ENCODE data around the gene FAM83G.
"Not testable (repeated sequence)": the region's sequence is repeated elsewhere in the genome, so short reads cannot be mapped to it uniquely, and the experiment has no call there.

FAM83G gene

DNA sequence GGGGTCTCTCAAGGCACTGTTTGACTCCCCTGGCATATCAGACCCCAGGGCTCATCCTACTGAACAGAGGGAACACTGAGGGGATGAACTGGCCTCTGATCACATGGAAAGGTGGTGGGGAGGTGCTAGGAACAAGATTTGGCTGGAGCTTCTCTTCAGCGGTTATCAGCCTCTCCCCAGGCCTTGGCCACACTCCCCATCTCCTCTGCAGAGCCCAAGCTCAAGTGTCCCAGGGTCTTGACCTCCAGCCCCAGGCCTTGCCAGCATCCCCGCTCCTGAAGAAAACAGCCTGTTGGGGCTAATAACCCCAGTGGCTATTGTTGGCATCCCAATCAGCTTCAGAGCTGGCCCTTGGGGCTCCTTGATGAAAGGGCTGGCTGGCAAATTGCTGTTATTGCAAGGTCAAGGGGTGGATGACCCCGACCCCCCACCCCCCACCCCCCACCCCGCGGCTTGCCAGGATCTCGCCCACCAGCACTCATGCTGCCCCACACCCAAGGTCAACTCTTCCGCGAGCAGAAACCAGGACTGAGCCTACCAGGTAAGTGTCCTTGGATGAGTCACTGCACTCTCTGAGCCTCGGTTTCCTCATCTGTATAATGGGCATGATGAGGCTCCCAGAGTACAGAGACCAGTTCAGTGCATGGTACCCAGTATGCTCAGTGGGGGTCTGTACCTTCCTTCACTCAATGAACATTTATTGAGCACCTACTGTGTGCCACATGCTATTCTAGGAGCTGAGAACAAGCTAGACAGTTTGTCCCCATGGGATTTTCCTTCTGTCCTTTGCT is 18.8 kb upstream of the FAM83G start:
- in situ Hi-C loops (cut with MboI; ENCODE audit: low sequenced_read_pairs) = no loop called here

DNA sequence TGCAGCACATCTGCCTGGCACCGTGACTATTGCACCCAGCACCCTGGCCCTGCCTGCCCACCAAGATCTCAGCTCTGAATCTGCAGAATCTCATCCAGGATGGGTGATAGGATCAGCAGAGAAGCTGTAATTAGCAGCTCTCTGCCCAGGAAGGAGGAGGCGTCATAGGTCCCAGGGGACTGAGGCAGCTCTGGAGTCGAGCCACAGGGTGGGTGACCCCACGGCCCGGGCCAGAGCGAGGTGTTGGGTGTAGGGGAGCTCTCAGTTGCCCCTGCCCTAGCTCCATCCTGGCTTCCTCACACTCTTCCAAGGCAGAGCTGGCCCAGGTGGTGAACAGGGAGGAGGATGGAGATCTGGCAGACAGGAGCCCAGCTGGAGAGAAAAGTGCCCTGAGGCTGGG is 18.2 kb upstream of the FAM83G start:
- in situ Hi-C loops (cut with MboI; ENCODE audit: low sequenced_read_pairs) = no loop called here

DNA sequence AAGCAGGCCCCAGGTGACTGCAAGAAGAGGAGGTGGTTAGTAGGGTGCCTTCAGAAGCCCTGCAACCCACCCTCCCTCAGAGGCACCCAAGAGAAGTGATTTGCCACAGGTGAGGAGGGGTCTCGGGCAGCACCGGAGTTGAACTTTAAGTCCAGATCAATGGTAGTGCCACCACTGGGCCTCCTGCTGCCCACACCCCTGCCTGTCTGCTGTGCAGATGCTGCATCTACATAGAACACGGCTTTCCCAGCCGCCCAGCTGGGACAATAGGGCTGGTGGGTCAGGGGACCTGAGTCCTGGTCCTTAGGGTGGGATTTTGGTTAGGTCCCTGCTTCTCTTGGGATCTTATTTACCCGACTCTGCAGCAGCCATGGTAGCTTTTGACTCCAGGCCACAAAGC is 17.6 kb upstream of the FAM83G start:
- in situ Hi-C loops (cut with MboI; ENCODE audit: low sequenced_read_pairs) = no loop called here

DNA sequence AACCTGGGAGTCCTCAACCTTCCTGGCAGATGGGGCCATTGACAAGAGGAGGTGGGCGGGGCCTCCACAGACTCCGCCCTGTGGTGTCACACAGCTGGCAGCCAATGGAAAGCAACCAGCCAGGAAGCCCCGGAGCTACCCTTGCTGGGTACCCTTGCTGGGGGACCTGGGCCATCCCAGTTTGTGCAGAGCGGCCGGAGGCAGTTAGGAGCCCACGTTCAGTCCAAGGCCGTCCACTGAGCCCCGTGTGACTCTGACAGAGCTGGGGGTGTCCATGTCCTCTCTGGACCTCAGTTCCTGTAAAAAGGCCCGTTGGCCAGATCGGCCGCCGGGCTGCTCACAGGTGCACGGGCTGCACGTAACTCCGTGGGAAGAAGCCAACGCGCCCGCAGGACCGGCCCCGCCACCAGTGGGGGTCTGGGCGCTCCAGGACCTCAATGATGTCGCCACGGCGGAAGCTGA is 17.1 kb upstream of the FAM83G start:
- in situ Hi-C loops (cut with MboI; ENCODE audit: low sequenced_read_pairs) = no loop called here

DNA sequence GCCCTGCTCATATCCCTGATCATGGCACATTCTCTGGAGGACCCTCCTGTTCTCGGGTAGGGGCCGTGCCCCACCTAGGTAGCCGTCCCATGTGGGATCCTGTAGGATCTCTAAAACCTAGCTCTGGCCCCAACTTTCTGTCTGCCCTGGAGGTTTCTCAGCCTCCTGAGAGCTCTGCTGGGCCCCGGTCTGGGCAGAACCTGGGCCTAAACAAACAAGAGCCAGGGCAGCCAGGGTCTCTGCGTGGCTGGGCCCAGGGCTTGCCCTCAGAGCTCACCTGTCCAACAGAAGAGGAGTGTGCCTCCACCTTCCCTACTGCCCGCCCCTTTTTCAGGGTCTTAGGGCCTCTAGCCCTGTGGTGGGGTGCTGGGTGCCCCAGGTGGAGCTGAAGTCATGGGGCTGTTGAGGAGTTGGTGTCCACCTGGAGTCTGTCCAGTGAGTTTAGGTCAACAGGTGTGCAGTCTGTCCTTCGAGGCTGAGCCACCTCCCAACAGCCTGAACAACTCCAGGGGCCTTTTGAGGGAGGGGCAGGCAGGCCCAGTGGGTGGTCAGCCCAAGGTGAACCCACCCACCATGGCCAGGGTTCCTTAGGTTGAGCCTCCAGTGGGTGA is 16.6 kb upstream of the FAM83G start:
- in situ Hi-C loops (cut with MboI; ENCODE audit: low sequenced_read_pairs) = not testable (repeated sequence)

DNA sequence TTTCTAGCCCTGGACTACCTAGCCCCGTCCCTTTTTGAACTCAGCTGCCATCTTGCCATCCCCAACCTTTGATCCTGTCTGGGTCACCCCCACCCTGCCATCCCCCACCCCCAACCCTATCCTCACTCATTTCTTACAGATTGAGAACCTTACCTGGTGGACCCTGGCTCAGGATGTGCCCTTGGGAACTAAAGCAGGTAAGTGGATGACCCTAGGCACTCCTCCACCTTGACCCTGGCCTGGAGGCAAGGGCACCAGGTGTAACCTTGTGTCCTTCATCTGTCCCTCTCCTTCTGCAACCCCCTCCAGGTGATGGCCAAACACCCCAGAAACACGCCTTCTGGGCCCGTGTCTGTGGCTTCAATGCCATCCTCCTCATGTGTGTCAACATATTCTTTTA is 15.5 kb upstream of the FAM83G start:
- in situ Hi-C loops (cut with MboI; ENCODE audit: low sequenced_read_pairs) = no loop called here

DNA sequence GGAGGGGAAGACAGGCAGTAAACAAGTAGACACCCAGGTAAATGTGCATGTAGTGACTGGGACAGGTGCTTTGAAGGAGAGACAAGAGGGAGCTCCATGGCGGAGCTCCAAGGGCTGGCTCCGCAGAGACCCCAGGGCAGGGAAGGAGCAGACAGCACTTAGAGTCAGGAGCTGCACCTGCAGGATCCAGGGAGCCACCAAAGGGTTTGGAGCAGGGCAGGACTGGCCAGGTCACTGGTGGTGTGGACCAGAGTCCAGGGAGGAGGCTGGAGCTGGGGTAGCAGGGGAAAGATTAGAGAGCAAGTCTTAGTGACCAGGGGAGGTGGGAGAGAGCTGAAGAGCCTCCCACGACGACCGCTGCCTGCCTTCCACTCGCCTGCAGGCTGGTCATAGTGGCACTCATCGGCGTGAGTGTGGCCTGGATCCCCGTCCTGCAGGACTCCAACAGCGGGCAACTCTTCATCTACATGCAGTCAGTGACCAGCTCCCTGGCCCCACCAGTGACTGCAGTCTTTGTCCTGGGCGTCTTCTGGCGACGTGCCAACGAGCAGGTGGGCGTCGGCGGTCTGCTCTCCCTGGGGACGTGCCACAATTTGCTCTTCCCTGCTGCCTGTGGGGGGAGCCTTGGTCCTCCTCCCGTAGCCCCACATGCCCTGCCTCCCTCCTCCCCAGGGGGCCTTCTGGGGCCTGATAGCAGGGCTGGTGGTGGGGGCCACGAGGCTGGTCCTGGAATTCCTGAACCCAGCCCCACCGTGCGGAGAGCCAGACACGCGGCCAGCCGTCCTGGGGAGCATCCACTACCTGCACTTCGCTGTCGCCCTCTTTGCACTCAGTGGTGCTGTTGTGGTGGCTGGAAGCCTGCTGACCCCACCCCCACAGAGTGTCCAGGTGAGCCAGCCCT is 14.7 kb upstream of the FAM83G start:
- in situ Hi-C loops (cut with MboI; ENCODE audit: low sequenced_read_pairs) = no loop called here

DNA sequence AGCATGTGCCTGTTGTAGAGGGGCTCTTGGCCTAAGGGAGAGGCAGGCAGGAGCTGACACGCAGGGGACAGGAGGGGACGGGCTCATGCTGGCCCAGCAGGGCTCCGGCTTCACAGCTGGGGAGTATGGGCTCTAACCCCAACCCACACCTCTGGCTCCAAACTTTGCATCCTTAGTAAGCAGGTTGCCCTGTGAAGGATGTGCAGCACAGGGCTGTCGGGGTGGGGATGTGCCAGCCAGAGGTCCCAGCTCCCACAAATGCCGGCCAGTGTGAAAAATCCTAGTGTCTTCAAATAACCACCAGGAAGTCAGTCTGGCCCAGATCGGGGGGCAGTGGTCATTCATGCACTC is 14.0 kb upstream of the FAM83G start:
- in situ Hi-C loops (cut with MboI; ENCODE audit: low sequenced_read_pairs) = no loop called here

DNA sequence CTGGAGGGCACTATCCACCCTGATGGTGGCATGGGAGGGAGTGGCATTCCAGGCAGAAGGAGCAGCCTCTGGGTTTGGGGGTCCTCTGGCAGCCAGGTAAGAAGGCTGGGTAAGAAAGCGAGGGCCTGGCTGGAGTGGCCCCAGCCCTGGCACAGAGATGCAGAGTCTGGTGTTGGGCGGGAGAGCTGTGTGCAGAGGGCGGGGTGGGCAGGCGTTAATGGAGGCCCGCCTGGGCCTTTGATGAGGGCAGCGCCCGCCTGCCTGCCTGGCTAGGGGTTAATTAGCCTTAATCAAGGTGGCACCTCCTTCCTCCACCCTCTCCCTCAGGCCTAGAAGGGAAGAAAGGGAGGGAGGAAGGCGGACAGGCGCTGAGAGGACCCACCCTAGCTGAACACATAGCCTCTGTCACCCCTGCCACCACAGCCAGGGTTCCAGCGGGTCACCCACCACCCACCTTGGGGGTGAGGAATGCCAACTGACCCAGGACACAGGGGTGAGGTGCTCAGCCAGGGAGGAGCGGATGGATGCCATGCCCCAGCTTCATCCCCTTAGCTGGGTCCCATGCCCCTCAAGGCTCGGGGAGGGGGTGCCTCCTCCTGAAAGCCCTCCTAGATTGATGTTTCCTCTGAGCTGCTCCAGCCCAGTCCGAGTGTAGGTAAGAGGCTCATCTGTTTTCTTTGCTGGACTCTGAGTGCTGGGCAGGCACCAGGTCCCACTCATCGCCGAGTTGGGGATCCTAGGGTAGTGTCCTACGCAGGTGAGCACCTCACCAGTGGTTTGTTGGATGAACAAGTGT is 13.4 kb upstream of the FAM83G start:
- in situ Hi-C loops (cut with MboI; ENCODE audit: low sequenced_read_pairs) = no loop called here

DNA sequence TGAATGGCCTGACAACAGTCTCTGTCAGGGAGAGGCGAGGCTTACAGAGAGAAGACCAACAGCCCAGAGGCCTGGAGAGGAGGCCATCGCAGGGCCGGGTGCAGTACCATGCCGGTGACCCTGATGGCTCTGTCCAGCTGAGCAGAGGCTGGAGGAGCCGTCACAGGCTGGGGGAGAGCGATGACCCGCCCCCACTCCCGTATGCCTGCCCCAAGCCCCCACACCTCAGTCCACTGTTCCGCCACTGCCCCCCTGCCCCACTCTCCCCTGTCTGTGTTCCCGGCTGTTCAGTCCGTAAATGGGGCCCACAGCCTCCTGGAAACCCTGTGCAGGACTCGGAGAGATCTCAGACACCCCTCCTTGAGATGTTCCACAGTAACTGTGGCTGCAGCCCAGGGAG is 12.8 kb upstream of the FAM83G start:
- in situ Hi-C loops (cut with MboI; ENCODE audit: low sequenced_read_pairs) = no loop called here

DNA sequence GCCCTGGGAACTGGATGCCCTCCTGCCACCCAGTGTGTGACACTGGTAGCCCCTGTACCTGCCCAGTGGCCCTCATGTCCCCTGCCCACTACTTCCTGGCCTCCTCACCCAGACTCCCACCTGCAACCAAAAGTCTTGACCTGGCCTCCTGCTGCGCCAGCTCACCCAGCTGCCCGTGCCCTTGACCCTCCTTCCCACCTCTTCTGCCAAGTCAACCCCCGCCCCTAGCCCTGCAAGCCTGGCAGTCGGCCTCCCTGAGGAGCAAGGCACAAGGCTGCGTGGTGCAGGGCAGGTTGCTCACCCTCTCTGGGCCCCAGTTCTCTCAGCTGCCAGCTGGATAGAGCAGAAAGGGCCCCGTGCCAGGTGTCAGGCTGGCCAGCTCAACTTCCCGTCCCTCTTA is 12.3 kb upstream of the FAM83G start:
- in situ Hi-C loops (cut with MboI; ENCODE audit: low sequenced_read_pairs) = no loop called here

DNA sequence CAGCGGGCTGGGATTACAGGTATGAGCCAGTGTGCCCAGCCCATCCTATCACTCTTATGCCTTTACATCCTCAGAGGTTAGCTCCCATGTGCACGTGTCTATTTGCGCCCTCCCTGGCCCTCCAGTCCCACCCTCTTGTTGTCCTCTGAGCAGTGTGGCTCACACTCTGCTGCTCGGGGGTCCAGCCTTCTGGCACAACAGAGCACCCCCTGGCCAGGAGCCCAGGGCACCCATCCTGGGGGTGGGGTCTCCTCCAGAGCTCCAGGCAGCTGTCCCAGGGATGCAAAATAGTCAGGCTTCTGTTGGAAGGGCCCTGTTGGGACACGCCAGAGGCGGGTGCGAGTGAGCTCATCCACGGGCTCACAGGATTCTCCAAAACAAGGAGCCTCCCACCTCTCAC is 11.7 kb upstream of the FAM83G start:
- in situ Hi-C loops (cut with MboI; ENCODE audit: low sequenced_read_pairs) = no loop called here

DNA sequence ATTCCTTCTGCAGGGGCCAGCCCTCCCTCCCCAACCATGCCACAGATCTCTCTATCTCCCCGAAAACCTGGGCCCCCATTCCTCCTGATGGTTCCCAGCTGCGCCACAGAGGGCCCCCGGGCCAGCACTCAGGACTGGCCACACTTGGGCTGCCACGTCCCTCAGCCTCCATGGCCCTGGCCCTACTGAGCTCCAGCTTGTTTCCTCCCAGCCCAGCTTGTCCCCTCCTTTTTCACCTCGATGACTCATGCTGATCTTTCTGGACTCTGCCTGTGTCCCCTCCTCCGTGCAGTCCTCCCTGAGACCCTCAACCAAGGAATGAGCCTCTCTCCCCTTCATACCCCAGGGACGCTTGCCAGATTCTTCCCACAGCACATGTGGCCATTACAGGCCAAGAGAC is 10.9 kb upstream of the FAM83G start:
- in situ Hi-C loops (cut with MboI; ENCODE audit: low sequenced_read_pairs) = no loop called here

DNA sequence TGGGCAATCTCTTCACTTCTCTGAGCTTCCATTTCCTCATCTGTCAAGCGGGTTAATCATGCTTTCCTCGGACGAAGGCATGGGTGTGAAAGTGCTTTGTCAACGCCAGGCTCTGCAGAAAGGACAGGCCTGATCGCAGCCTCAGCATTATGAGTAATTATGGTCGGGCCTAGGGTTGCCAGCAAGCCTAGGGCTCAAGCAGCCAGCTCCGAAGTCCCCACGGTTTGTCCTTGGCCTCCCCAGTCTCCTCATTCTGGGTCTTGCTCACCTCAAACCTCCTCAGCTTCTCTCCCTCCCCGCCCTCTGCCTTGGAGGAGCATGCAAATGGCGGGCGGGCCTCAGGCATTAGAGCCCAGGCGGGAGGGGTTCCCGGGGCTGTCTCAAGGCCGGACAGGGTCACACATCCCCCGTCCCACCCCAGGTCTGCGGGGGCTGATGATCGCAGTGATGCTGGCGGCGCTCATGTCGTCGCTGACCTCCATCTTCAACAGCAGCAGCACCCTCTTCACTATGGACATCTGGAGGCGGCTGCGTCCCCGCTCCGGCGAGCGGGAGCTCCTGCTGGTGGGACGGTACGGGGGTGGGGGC is 10.2 kb upstream of the FAM83G start:
- in situ Hi-C loops (cut with MboI; ENCODE audit: low sequenced_read_pairs) = no loop called here

DNA sequence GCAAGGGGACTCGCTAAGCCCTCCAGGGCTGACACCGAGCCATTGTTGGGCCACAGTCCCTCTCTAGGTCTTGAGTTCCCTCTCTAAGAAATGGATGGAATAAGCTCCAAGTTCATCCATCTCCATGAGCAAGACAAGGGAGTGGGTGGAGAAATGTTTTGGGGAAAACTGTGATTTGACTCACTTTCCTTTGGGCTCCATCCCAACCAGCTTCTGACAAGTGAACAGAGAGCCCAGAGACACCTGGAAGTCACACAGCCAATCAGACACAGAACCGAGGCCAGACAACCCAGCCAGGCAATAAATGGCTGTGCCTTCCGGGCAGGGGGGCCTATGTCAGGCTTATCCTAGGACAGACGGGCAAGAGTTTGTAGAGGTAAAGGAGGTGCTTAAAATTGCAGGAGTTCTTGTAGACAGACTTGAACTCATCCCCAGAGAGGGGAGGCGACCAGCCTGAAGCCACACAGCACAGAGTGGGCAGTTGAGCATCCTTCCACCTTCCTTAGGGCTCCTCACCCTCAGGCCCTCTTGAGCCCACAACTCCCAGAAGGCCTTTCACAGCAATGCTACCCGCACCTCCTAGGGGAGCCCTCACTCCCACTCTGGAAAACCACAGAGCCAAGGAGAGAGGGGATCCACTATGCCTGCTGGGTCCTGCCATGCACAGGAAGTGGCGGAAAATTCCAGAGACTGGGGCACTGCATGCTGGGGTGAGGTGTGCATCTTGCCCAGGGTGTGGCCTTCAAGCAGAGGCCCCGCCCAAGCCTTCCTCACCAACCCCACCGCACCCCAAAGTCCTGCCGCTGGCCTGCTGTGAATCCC is 9.5 kb upstream of the FAM83G start:
- in situ Hi-C loops (cut with MboI; ENCODE audit: low sequenced_read_pairs) = no loop called here

DNA sequence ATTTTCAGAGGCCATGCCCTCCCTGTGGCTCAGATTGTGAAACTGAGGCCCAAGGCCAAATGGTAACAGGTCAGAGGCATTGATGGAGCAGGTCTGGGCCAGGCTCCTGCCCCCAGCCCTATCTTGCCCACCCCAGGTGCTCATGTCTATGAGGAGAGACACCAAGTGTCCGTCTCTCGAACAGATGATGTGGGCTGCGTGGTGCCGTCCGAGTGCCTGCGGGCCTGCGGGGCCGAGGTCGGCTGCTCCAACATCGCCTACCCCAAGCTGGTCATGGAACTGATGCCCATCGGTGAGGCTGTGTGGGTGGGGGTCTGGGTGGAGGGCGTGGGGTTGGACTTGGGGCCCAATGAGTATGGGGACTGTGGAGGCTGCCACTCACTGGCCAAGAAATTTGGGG is 8.7 kb upstream of the FAM83G start:
- in situ Hi-C loops (cut with MboI; ENCODE audit: low sequenced_read_pairs) = no loop called here

DNA sequence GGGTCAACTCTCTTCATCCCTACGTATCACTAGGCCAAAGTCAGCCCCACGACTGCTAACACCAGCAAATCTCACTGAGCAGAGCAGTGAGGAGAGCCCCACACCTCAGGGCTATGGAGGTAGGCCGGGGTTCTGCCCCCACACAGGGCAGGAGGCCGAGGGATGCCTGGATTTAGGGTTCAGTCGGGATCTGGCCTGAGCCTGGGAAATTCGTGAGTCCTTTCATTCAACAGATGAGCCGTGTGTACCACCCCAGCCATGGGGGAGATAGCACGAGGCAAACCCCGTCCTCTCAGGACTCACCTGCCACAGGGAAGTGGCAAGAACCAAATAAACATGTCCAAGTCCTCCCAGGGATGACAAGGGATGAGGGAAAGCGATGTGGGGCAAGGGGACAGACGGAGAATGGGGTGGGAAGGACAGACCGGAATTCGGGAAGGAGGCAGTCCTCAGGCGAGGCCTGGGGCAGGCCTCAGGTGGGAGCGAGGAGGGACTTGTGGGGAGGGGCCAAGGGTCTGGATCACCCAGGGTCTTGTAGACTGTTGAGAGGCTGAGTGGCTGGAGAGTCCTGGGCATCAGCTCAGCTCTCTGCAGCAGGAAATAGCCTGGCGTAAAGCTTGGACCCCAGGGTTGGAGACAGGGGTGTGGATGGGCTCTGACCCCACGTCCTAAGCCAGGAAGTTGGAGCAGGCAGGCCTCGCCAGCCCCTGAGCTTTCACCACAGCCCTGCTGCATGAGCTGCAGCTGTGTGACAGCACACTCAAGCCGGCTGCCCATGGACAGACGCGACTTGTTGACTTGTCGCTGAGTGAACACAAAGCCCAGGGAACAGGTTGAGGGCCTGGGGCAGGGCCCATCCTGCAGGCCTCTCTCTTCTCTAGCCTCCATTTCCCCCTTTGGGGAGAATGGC is 7.9 kb upstream of the FAM83G start:
- in situ Hi-C loops (cut with MboI; ENCODE audit: low sequenced_read_pairs) = no loop called here

DNA sequence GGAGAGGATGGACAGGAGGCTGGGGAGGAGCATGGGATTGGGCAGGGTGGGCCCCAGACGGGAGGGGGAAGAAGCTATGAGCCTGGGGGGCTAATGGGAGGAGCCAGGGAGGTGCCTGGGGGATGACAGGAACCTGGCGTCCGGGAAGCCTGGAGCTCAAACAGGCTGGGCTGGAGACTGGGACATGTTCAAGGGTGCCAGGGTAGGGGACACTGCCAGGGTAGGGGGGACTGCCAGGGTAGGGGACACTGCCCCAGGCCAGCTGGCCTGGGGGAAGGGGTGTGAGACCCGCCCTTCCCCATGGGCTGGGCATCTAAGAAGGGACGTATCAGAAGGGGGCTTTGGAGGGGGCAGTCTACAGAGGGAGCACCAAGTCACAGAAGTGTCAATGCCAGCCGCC is 7.0 kb upstream of the FAM83G start:
- in situ Hi-C loops (cut with MboI; ENCODE audit: low sequenced_read_pairs) = no loop called here
